Bone marrow (tissue), 2 donors: Measurements from ENCODE around the gene ZDHHC6.
"Not testable (repeated sequence)": the region's sequence is repeated elsewhere in the genome, so short reads cannot be mapped to it uniquely, and the experiment has no call there.

Experiments
- DNase-seq, 2 donors: peaks; one replicate each; lab custom pipeline; 2025; lab: John Stamatoyannopoulos, UW

Gene ZDHHC6

DNA sequence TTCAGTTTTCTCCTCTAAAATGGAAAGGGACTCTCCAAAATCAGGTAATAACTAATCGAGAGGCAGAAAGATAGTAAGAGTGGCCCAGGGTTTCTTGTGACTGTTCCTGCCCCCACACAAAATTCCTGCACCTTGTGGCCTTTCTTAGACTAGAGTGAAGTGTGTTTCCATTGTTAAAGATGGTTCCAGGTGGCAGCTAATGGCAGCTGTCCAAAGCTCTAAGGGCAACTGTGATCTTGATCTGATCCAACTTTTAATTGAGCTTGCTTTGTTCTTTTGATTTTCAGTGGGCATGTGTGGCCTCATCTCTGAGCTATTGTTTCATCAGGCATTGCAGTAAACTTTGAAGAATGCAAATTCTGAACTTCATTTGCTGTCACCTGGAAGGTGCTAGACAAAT lies 53.4 kb downstream of the ZDHHC6 start:
- no peak for DNase-seq

DNA sequence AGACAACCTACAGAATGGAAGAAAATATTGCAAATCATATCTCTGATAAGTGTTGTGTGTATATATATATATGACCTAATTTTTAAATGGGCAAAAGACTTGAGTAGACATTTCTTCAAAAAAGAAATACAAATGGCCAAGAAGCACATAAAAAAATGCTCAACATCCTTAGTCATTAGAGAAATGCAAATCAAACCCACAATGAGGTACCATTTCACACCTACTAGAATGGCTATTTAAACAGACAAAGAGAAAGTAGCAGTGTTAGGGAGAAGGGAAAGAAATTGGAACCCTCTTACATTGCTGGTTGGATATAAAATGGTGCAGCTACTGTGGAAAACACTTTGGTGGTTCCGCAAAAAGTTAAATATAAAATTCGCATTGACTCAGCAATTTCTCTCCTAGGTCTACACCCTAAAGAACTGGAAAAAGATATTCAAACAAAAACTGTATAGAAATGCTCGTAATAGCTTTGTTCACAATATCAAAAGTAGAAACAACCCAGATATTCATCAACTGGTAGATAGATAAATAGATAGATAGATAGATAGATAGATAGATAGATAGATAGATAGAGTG lies 56.5 kb downstream of the ZDHHC6 start:
- no peak for DNase-seq

DNA sequence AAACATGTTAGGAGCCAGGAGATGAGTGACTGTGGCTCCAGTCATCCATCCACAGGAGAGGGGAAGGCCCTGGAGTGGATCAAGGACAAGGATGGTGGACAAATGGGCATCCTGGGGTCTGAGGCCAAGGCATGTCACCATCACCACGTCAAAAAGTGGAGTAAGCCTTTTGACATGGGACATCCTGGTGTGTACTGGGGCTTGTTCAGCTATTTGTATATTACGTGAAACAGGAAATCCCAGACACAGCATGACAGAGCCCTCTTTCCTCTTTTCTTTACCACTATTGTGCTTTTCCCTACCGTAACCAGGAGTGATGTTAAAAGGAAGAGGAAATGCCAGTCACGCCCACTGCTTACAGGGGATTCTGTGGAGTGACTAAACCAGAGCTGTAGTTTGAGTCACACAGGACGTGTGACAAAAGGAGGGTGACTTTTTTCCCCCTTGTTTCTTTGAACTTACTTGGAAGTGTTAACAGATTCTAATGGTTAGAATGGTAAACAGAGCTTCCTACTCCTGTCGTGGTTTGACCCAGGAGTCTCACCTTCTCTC lies 57.4 kb downstream of the ZDHHC6 start:
- DNase-seq, result peak; percentile 48 to 67

DNA sequence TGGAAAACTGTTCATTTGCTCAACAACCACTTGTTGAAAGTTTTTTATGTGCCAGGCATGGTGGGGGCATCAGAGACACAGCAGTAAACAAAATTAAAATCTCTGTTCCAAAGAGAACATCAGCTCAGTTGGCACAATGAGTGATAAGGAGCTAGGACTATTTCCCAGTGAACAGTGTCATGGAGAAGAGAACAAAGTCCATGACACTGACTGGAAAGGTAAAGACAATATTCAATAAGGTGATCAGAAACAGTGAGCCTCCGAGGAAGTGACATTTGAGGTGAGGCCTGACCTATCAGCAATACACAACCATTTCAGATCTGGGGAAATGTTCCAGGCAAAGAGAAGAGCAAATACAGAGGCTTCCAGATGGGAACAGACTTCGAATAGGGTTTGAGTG lies 58.2 kb downstream of the ZDHHC6 start:
- no peak for DNase-seq

DNA sequence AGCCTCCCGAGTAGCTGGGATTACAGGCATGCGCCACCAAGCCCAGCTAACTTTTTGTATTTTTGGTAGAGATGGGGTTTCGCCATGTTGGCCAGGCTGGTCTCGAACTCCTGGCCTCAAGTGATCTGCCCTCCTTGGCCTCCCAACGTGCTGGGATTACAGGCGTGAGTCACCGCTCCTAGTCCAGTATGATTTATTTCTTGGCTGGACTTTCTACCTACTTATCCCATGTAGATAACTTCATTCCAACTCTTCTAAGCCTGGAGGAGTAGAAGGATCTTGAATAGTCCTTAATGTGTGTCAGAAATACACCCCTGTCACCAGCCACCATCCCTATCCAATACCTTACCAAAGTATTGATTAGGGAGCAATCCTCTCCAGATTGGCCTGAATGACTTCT lies 58.7 kb downstream of the ZDHHC6 start:
- not testable (repeated sequence) for DNase-seq

DNA sequence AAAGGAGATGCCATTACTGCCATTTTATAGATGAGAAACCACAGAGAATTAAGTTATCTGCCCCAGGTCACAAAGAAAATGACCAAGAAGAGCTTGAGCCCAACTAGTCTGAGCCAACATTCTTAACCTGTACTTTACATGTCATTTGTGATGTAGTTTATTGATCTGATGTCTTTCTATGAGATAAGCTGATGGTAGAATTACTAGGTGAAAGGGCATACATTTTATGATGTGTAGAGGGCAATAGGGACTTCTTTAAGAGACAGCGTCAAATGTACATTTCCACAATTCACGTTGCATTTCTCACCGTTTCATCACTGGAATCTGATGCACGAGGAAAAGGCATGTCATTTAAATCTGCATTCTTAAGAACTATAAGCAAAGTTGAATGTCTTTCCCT lies 61.5 kb downstream of the ZDHHC6 start:
- no peak for DNase-seq

DNA sequence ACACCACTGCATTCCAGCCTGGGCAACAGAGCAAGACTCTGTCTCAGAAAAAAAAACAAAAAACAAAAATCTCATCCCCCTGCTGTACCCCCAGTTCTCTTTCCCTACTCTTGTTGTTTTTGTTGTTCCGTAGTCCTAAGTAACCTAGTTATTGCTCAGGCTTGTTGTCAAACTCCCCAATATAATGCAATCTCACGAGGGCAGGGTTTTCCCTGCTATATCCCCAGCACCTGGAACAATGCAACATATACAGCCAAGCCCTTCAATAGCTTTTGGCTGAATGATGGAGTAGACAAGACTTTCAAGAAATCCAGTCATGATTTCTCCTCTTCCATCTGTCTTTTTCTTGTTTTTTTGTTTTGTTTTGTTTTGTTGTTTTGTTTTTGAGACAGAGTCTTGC lies 62.6 kb downstream of the ZDHHC6 start:
- DNase-seq, result no peak

DNA sequence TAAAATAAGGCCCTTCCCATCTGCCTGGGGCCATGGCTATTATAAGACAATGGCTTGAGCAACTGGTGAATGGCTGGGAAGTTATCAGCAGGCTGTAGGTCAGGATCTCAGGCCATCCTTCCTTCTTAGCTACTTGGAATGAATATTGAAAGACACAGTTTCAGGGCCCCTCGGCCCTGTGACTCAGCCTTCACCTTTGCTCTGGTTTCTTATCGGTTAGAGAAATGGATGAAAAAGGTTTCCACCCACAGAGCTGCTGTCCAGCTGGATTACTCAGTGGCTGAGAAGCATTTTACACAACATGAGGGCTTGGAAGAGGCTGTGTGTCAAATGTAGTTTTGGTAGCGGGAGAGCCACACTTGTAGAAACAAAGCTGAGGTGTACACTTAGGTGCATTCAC lies 63.4 kb downstream of the ZDHHC6 start:
- no peak for DNase-seq

DNA sequence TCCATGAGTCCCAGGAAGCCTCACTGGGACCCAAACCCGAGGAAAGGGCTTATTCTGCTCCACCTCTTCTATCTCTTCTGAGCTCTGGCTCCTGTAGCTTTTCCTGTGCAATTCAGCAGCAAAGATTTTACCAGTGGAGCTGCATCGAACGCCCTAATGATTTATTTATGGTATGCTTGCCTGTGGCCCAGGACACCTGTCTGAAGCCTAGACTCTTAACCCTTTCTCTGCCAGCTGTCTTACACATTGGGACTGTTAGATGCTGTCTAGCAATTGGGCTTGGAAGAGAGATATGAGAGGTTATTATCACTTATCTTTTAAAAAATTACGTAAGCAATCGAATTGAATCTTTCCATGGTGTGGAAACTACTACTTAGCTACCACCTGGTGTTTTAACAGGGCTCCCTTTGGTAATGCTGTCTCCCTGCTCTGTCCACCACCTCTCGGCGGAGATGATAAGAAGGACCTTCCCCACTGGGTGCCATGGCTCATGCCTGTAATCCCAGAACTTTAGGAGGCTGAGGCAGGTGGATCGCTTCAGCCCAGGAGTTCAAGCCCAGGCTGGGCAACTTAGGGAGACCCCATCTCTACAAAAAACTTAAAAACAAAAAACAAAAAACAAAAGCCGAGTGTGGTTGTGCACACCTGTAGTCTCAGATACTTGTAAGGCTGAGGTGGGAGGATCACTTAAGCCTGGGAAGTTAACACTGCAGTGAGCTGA lies 64.0 kb downstream of the ZDHHC6 start:
- DNase-seq, result no peak
